ENCODE results near the gene ADAMTSL3. TPM values are rescaled to one million over a fixed set of nuclear protein-coding genes. Genes with fewer than 3 reads are reported as not detected.

Gene ADAMTSL3
- total RNA-seq, 2 donors from 2014 or later, result 0.79 to 3.4 TPM

GRCh38 chr15:83970295-83970890, 316.5 kb downstream of the ADAMTSL3 start:
- DNase-seq, result no peak
- H3K4me1 Mint-ChIP-seq, result no peaks in the 10 kb centered on the region
- Histone ChIP-seq H3K9ac (ENCODE audit: extremely low read depth, low read length, poor library complexity, severe bottlenecking) (no peak overlapping the region), H3K4me1 (ENCODE audit: control insufficient read depth, insufficient read depth, low read length) (no peaks in the 10 kb centered on the region), H3K27me3 (ENCODE audit: control insufficient read depth, insufficient read depth, low read length, poor library complexity, severe bottlenecking) (no peaks in the 10 kb centered on the region), H3K9me3 (ENCODE audit: control insufficient read depth, low read length) (no peaks in the 10 kb centered on the region), H3K27ac (ENCODE audit: low read depth, low read length) (no peak overlapping the region), H3K36me3 (ENCODE audit: control insufficient read depth, insufficient read depth, low read length) (no peaks in the 10 kb centered on the region), H3K4me3 (ENCODE audit: low read length) (no peak overlapping the region)
- 95 to 99% methylated on average over 12 of the region's 12 CpGs for WGBS, 2 experiments (ENCODE audit: insufficient coverage in 1 of 2, insufficient read length in 1 of 2)
- H3K4me3 Mint-ChIP-seq, result no peak overlapping the region
- peaks cover 29% of the 10 kb centered on the region for H3K9me3 Mint-ChIP-seq
- H3K36me3 Mint-ChIP-seq (ENCODE audit: low read depth), result no peaks in the 10 kb centered on the region
- H3K27ac Mint-ChIP-seq, result no peak overlapping the region
- no peak for TF ChIP-seq CTCF (conservative IDR thresholded peaks at IDR 0.05)
- peaks cover 6% of the 10 kb centered on the region for H3K27me3 Mint-ChIP-seq (ENCODE audit: insufficient read depth)

GRCh38 chr15:83971992-83972391, 318.1 kb downstream of the ADAMTSL3 start:
- no peaks in the 10 kb centered on the region for H3K36me3 Mint-ChIP-seq (ENCODE audit: low read depth)
- no peaks in the 10 kb centered on the region for H3K4me1 Mint-ChIP-seq
- Histone ChIP-seq H3K36me3 (ENCODE audit: control insufficient read depth, insufficient read depth, low read length) (no peaks in the 10 kb centered on the region), H3K27ac (ENCODE audit: low read depth, low read length) (no peak overlapping the region), H3K9ac (ENCODE audit: extremely low read depth, low read length, poor library complexity, severe bottlenecking) (no peak overlapping the region), H3K4me3 (ENCODE audit: low read length) (no peak overlapping the region), H3K4me1 (ENCODE audit: control insufficient read depth, insufficient read depth, low read length) (no peaks in the 10 kb centered on the region), H3K9me3 (ENCODE audit: control insufficient read depth, low read length) (no peaks in the 10 kb centered on the region), H3K27me3 (ENCODE audit: control insufficient read depth, insufficient read depth, low read length, poor library complexity, severe bottlenecking) (no peaks in the 10 kb centered on the region)
- no peak overlapping the region for H3K4me3 Mint-ChIP-seq
- H3K27me3 Mint-ChIP-seq (ENCODE audit: insufficient read depth), result peaks cover 6% of the 10 kb centered on the region
- DNase-seq, result no peak
- 88 to 100% methylated on average over 2 to 3 of the region's 3 CpGs for WGBS, 2 experiments (ENCODE audit: insufficient coverage in 1 of 2, insufficient read length in 1 of 2)
- no peak for TF ChIP-seq CTCF (conservative IDR thresholded peaks at IDR 0.05)
- peaks cover 30% of the 10 kb centered on the region for H3K9me3 Mint-ChIP-seq
- H3K27ac Mint-ChIP-seq, result no peak overlapping the region

GRCh38 chr15:83973816-83974215, 319.9 kb downstream of the ADAMTSL3 start:
- peaks cover 3% of the 10 kb centered on the region for H3K36me3 Mint-ChIP-seq (ENCODE audit: low read depth)
- peak; percentile 50 for DNase-seq
- no peak overlapping the region for H3K27ac Mint-ChIP-seq
- H3K36me3 ChIP-seq (ENCODE audit: control insufficient read depth, insufficient read depth, low read length), result no peaks in the 10 kb centered on the region
- TF ChIP-seq CTCF (conservative IDR thresholded peaks at IDR 0.05), result peak; percentile 73
- no peaks in the 10 kb centered on the region for H3K27me3 ChIP-seq (ENCODE audit: control insufficient read depth, insufficient read depth, low read length, poor library complexity, severe bottlenecking)
- H3K4me3 ChIP-seq (ENCODE audit: low read length), result no peak overlapping the region
- no peak overlapping the region for H3K4me3 Mint-ChIP-seq
- H3K9ac ChIP-seq (ENCODE audit: extremely low read depth, low read length, poor library complexity, severe bottlenecking), result no peak overlapping the region
- no peaks in the 10 kb centered on the region for H3K4me1 Mint-ChIP-seq
- H3K27ac ChIP-seq (ENCODE audit: low read depth, low read length), result no peak overlapping the region
- H3K9me3 ChIP-seq (ENCODE audit: control insufficient read depth, low read length), result peaks cover 7% of the 10 kb centered on the region
- no peaks in the 10 kb centered on the region for H3K4me1 ChIP-seq (ENCODE audit: control insufficient read depth, insufficient read depth, low read length)
- WGBS, 2 experiments (ENCODE audit: insufficient coverage in 1 of 2, insufficient read length in 1 of 2), result 82 to 85% methylated on average over 2 to 3 of the region's 3 CpGs
- peaks cover 30% of the 10 kb centered on the region for H3K9me3 Mint-ChIP-seq
- H3K27me3 Mint-ChIP-seq (ENCODE audit: insufficient read depth), result peaks cover under 1% of the 10 kb centered on the region
